Putamen (tissue), 1 donor: ENCODE measurements around the gene GPAT3.
"Not testable (repeated sequence)": the region's sequence is repeated elsewhere in the genome, so short reads cannot be mapped to it uniquely, and the experiment has no call there.

Experiments
- DNase-seq: peaks from one replicate; pipeline ENCODE4 v3.0.0-alpha.2; 2016; ENCODE audit warnings: low spot score

Gene GPAT3

GRCh38 chr4:83535520-83536361, at the start of gene GPAT3:
TSS of gene GPAT3 (plus strand) at chr4:83536108. CDS start at chr4:83536623, 515 bp downstream.
- DNase-seq, result peak; percentile 34

GRCh38 chr4:83486457-83487129, 49.3 kb upstream of the GPAT3 start:
- no peak for DNase-seq

- no peak for DNase-seq
These were observed 46.1 kb upstream of the GPAT3 start for GRCh38 chr4:83489711-83490326.

DNA sequence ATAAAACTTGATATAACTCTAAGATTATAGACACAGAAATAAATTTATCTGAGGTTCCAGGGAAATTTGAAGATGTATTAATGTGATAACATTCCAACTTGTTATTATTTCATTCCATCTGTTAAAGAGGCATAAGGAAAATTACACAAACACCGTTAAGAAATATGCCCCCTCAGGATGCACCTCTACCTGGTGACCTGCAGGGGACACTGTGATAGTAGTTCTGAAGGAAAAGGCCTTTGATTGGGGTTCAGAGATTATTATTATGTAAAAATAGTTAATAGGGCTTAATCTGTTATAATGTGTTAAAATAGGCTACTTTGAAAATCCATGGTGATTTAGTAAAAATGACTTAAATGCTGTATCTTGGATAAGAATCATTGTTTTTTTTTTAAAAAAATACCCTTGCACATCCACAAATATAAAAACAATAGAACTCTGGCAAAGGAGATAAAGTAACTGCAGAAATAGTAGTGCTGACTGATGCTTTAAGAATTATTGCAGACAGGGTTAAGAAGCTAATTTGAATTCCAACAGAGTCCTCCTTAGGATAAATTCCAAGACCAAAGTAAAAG, 44.9 kb upstream of the GPAT3 start:
- no peak for DNase-seq

DNA sequence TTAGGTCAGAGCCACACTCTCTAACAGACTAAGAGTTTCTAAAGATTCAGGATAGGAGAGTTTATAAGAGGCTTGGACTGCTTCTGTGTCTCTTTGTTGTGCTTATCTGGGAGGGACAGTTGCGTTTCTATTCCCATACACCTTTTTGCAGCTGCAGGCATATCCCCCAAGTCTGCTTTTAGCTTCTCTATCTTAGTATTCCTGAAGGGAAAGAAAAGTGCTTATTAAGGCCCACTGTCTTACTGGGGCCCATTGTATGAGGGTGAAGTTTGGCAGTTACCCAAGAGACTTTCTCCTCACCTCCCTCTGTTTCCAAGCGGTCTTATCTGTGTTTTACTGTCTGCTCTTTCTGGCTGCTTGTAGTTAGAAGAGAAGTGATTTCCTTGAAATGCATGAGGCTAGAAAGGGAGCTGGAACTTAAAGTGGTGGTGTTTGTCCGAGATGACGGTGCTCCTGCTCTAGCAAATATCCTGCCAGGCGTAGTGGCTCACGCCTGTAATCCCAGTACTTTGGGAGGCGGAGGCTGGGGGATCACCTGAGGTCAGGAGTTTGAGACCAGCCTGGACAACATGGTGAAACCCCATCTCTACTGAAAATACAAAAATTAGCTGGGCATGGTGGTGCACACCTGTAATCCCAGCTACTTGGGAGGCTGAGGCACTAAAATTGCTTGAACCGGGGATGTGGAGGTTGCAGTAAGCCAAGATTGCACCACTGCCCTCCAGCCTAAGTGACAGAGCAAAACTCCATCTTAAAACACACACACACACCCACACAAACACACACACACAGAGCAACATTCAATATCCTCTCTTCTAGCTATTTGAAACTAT, 39.6 kb upstream of the GPAT3 start:
- not testable (repeated sequence) for DNase-seq

DNA sequence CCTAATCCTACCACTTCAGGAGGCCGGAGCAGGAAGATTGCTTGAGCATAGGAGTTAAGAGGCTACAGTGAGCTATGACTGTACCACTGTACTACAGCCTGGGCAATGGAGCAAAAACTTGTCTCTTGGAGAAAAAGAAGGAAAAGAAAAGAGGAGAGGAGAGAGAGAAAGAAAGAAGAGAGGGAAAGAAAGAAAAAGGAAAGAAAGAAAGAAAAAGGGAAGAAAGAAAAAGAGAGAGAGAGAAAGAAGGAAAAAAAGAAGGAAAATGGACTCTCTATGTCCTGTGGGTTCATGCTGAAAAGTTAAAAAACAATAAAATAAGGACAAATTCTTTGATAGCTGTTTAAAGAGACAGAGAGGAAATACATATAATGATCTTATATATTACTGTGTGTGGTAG, 37.7 kb upstream of the GPAT3 start:
- DNase-seq, result no peak

- not testable (repeated sequence) for DNase-seq
These were observed 34.2 kb upstream of the GPAT3 start for GRCh38 chr4:83501671-83502070.

DNA sequence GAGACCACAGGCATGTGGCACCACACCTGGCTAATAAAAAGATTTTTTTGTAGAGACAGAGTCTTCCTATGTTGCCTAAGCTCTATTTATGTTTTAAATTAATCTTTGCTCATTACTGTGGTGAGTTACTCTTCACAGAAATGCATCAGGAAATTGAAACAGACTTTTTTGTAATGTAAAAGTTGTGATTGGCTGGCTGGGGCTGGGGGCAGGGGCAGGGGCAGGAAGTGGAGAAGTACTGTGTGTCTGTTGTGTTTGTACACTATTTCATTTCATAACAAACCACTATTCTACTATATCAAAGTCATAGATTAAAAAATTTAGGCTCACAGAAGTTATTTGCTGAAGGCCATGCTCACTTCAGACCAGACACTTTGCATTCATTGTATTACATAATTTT, 31.9 kb upstream of the GPAT3 start:
- no peak for DNase-seq

GRCh38 chr4:83504503-83504902, 31.4 kb upstream of the GPAT3 start:
- no peak for DNase-seq

DNA sequence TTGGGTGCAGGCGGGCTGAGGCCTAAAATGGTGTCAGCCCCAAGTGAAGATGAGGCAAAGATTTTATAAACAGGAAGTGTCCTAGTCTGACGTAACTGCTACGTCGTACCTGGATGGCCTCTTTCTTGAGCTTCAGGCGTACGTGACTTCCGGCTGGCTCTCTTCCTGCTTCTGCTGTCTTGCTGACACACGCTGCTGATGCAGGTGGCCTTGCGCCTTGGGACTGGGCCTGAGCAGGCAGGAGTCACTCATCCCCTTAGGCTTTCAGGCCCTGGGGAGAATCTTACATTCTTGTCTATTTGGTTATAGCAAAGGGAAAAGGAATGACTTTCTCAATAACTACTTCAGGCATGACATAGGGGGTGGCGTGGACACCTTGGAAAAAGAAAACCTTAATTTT, 30.9 kb upstream of the GPAT3 start:
- no peak for DNase-seq

DNA sequence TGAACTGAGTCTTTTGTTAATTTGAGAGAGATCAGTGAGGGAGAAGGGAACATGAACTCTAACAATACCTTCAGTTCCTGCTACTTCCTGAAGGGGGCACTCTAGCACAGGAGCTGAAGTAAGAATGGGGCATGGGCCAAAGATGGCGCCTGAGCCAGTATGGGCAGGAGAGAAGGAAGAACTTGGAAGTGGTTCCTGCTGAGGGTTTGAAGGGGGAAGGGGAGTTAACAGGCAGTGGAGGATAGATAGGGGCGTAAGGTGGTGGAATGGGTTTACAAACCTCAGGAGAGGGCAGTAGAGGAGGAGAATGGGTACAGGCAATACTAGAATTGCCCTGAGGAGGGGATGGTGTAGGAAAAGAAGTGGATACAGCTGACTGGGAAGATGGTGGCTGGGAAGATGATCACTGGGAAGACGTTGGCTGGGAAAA, 26.7 kb upstream of the GPAT3 start:
- not testable (repeated sequence) for DNase-seq

DNA sequence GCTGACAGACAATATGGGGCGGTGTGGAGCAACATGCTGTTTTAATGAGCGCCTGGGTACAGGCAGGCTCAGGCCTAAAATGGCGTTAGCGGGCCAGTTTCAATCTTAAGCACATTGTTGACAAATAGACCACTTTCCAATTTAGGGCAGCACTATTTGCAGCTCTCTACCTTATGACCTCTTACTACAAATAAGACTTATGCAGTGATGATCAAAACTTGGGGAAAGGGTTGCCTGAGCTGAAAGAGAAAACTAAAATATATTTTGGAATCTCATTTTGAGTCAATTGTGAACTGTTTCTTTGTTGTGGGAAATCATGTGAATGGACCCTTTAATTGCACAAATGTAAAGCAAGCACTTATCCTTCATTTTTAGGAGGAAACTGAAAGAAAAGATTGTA, 25.5 kb upstream of the GPAT3 start:
- DNase-seq, result no peak

- DNase-seq, result no peak
These were observed 19.7 kb upstream of the GPAT3 start for GRCh38 chr4:83516042-83516772.

GRCh38 chr4:83522239-83522638, 13.7 kb upstream of the GPAT3 start:
- DNase-seq, result no peak

GRCh38 chr4:83527671-83528070, 8.2 kb upstream of the GPAT3 start:
- no peak for DNase-seq

- no peak for DNase-seq
These were observed 709 bp downstream of the GPAT3 start for GRCh38 chr4:83536362-83537272.

- no peak for DNase-seq
These were observed 6.3 kb downstream of the GPAT3 start for GRCh38 chr4:83542225-83542624.

- no peak for DNase-seq
These were observed 10.9 kb downstream of the GPAT3 start for GRCh38 chr4:83546786-83547185.

DNA sequence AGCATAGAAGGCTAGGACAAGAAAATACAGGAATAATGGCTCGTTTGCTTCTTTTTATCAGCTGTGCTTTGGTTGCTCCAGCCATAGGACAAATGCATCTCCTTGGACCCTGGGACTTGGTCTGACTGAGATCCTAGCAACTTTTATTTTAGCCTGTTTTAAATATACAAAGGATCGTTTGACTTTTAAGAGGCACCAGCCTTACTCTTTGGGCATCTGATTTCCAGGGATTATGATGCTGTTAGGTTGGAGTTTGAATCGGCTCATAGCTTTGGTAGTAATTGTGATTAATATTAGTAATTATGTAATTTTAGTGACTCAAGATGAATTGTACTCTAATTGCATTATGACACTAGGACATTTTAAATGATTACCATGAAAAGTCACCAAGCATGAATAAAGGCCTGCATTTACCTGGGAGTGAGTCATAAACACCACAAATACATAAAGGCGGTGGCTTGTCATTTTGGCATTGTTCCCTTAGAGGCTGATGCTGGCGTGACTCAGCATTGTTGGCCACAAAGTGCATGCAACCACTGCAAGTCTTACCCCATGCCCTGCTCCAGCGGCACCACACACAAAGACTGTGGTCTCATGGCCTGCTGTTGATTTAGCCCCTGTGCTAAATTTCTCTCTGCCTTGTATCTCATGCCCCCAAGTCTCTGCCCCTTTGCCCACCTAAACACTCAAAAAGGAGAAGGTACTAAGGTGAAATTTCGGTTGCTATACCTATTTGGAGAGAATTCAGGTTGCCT, 12.4 kb downstream of the GPAT3 start:
- DNase-seq, result no peak
